LNCaP clone FGC (cell line): ENCODE results near the gene CPNE8.
A peak's percentile ranks its signal among the peaks of the same experiment; 100 is the strongest.

Source experiments
- DNase-seq: peaks from one replicate; pipeline ENCODE4 v3.0.0-alpha.2; 2011; ENCODE audit warnings: low read depth
- H3K4me3 ChIP-seq: 2 replicates; pipeline ENCODE4 v1.5.1; 2011; ENCODE audit warnings: mild to moderate bottlenecking, low read depth, low read length, control low read depth
- CTCF ChIP-seq: IDR thresholded peaks from 2 replicates; pipeline ENCODE4 v1.5.1; 2012; ENCODE audit warnings: mild to moderate bottlenecking; ENCODE audit not compliant: control insufficient read depth, insufficient read depth; ENCODE audit errors: extremely low read depth

CPNE8 gene

GRCh38 chr12:38892976-38893375 lies 12.4 kb downstream of the CPNE8 start:
- TF ChIP-seq CTCF, result no peak
- no peak overlapping the region for H3K4me3 ChIP-seq
- no peak for DNase-seq

DNA sequence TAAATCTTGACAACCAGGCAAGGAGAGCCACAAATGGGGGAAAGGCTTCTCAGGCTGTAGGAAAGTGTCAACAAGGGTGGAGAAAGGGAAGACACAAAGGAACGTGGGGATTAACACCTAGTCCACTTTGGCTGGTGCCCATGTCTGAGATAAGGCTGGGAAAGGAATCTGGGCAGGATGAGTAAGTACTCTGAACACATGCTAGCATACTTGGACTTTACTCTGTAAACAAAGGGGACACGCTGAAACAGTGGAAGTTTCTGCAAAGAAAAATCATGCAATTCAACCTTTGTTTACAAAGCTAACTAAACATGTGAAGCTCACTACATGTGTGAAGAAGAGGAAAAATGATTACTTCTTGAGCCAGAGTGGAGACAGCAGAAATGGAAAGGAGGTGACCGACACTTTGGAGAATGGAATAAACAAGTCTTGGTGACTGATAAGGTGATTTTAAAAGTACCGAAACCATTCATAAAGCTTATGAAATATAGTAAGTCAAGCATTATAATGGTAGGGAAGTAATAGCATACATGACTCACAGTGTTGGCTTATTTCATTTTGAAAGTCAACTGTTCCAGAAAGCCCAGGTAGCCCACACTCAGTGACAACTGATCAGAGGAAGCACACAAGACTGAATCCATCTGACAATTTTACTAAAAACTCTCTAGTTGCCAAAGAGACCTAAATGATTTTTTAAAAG lies 13.2 kb downstream of the CPNE8 start:
- no peak overlapping the region for H3K4me3 ChIP-seq
- TF ChIP-seq CTCF, result no peak
- DNase-seq, result no peak

GRCh38 chr12:38890102-38890855 lies 15.1 kb downstream of the CPNE8 start:
- no peak overlapping the region for H3K4me3 ChIP-seq
- TF ChIP-seq CTCF, result no peak
- peak; percentile 45 for DNase-seq

DNA sequence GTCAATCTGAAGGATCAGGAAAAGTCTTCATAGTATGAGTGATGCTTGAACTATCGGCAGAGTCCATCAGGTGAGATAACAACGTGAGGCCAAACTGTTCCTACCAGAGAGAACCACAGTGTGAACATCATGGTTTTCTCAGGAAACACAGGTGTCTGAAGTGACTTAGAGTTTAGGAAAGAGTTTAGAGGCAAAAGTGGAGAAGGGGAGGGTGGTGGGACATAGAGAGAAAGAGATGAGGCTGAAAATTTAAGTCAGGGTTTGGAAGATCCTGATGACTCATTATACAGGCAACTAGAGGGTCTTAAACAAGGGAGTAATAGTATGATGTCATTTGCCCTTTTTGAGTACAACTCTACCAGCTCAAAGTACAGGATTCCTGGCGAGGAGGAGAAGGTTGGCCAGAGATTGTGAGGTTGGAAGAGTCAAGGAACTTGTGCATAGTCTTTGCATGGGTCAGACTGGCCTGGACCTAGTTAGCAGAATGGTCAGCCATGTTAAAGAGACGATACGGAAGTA lies 16.0 kb downstream of the CPNE8 start:
- no peak for TF ChIP-seq CTCF
- no peak overlapping the region for H3K4me3 ChIP-seq
- no peak for DNase-seq

- H3K4me3 ChIP-seq, result no peak overlapping the region
- no peak for TF ChIP-seq CTCF
- no peak for DNase-seq
Measured at GRCh38 chr12:38887770-38888169, 17.6 kb downstream of the CPNE8 start.

- DNase-seq, result no peak
- no peak overlapping the region for H3K4me3 ChIP-seq
- TF ChIP-seq CTCF, result no peak
Measured at GRCh38 chr12:38886931-38887330, 18.5 kb downstream of the CPNE8 start.

- H3K4me3 ChIP-seq, result no peak overlapping the region
- DNase-seq, result peak; percentile 83
- no peak for TF ChIP-seq CTCF
Measured at GRCh38 chr12:38886064-38886463, 19.3 kb downstream of the CPNE8 start.
